Gastrocnemius medialis (tissue), 4 donors: ENCODE measurements around the gene GPR176. TPM values are rescaled to one million over a fixed set of nuclear protein-coding genes. Genes with fewer than 3 reads are reported as not detected.

Experiments used
- ATAC-seq, 2 donors: fragments of 150-250 bp; one replicate each; pipeline ENCODE4 v1.9.1; 2016
- DNase-seq, 2 donors: peaks; one replicate each; pipeline ENCODE4 v3.0.0-alpha.2; 2019
- H3K27ac ChIP-seq, 4 donors: fragments of 200-600 bp; sonication (generic); 1 replicate in 1 of 4; 2 replicates in 3 of 4; pipeline ENCODE4 v1.5.1; 2016 to 2018; ENCODE audit warnings: mild to moderate bottlenecking in 2 of 4, moderate library complexity in 1 of 4
- H3K27me3 ChIP-seq, 3 donors: fragments of 200-600 bp; sonication (generic) in 2 of 3; 1 replicate in 1 of 3; 2 replicates in 2 of 3; pipeline versions ENCODE4 v1.5.1 to v1.6.0; 2016 to 2019; ENCODE audit warnings: mild to moderate bottlenecking in 1 of 3, moderate library complexity in 1 of 3
- H3K36me3 ChIP-seq, 2 donors: fragments of 200-600 bp; sonication (generic) in 1 of 2; one replicate each; pipeline ENCODE4 v1.5.1; 2017 to 2018
- H3K4me1 ChIP-seq, 2 donors: fragments of 200-600 bp; sonication (generic) in 1 of 2; one replicate each; pipeline ENCODE4 v1.5.1; 2016 to 2017; ENCODE audit warnings: mild to moderate bottlenecking in 2 of 2
- H3K4me3 ChIP-seq, 4 donors: fragments of 200-600 bp; sonication (generic) in 3 of 4; 1 replicate in 1 of 4; 2 replicates in 3 of 4; pipeline ENCODE4 v1.5.1; 2016 to 2019; ENCODE audit warnings: mild to moderate bottlenecking in 2 of 4
- H3K9me3 ChIP-seq, 3 donors: fragments of 200-600 bp; sonication (generic) in 2 of 3; 1 replicate in 1 of 3; 2 replicates in 2 of 3; pipeline ENCODE4 v1.5.1; 2016 to 2019
- POLR2A ChIP-seq, 2 donors: fragments of 450-650 bp; IDR thresholded peaks; one replicate each; pipeline ENCODE4 v1.6.1; 2017; ENCODE audit warnings: antibody characterized with exemption in 2 of 2, mild to moderate bottlenecking in 2 of 2, moderate library complexity in 2 of 2
- in situ Hi-C, 4 donors: fragments of 200-750 bp; cut with MboI; loops; one replicate each; pipeline versions ENCODE4 v1.15.0 to v1.8.0; 2017; ENCODE audit warnings: low sequenced_read_pairs in 4 of 4
- intact Hi-C: fragments of 100-400 bp; cut with DNase I; formaldehyde crosslinking; loops from one replicate; pipeline ENCODE4 v1.15.1; 2023; ENCODE audit warnings: low total_unique reads
- total RNA-seq, 4 donors: library from RNA; depleted of rRNA; stranded (reverse); fragments of >200 nt; gene quantifications; one replicate each; pipeline versions ENCODE4 v1.1.0 to v1.2.3, GENCODE V29; 2016
- TF ChIP-seq, protein P1 (sequence below), 5 experiments: fragments of 450-650 bp in 3 of 5; fragments of 200-600 bp in 2 of 5; sonication (generic) in 2 of 5; IDR thresholded peaks in 4 of 5; conservative IDR thresholded peaks in 1 of 5; 1 replicate in 4 of 5; 2 replicates in 1 of 5; pipeline ENCODE4 v1.5.1; 2016 to 2019; ENCODE audit warnings: antibody characterized with exemption in 5 of 5, mild to moderate bottlenecking in 3 of 5, moderate library complexity in 3 of 5

Gene GPR176
- total RNA-seq, 4 donors from 2014 or later = 1.1 to 3.0 (median 1.7) TPM

GRCh38 chr15:39834256-39834655 is 85.8 kb downstream of the GPR176 start:
- no peak for DNase-seq
- no peak overlapping the region for H3K4me3 ChIP-seq
- no peaks in the 10 kb centered on the region for H3K4me1 ChIP-seq
- H3K27me3 ChIP-seq = no peaks in the 10 kb centered on the region
- no peaks in the 10 kb centered on the region for H3K36me3 ChIP-seq
- no peak for TF ChIP-seq POLR2A (IDR thresholded peaks at IDR 0.05)
- TF ChIP-seq, protein P1, sequence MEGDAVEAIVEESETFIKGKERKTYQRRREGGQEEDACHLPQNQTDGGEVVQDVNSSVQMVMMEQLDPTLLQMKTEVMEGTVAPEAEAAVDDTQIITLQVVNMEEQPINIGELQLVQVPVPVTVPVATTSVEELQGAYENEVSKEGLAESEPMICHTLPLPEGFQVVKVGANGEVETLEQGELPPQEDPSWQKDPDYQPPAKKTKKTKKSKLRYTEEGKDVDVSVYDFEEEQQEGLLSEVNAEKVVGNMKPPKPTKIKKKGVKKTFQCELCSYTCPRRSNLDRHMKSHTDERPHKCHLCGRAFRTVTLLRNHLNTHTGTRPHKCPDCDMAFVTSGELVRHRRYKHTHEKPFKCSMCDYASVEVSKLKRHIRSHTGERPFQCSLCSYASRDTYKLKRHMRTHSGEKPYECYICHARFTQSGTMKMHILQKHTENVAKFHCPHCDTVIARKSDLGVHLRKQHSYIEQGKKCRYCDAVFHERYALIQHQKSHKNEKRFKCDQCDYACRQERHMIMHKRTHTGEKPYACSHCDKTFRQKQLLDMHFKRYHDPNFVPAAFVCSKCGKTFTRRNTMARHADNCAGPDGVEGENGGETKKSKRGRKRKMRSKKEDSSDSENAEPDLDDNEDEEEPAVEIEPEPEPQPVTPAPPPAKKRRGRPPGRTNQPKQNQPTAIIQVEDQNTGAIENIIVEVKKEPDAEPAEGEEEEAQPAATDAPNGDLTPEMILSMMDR (IDR thresholded peaks at IDR 0.05 in 4 of 5, conservative IDR thresholded peaks at IDR 0.05 in 1 of 5) = no peak
- ATAC-seq = no peak
- no peaks in the 10 kb centered on the region for H3K9me3 ChIP-seq
- no peak overlapping the region for H3K27ac ChIP-seq
- intact Hi-C loops (no loop called here), in situ Hi-C loops (no loop called here)

GRCh38 chr15:39833515-39833981 is 86.5 kb downstream of the GPR176 start:
- TF ChIP-seq, protein P1 (IDR thresholded peaks at IDR 0.05 in 4 of 5, conservative IDR thresholded peaks at IDR 0.05 in 1 of 5) = no peak
- TF ChIP-seq POLR2A (IDR thresholded peaks at IDR 0.05) = no peak
- Histone ChIP-seq H3K27ac (no peak overlapping the region), H3K36me3 (no peaks in the 10 kb centered on the region), H3K4me3 (no peak overlapping the region), H3K4me1 (no peaks in the 10 kb centered on the region), H3K27me3 (no peaks in the 10 kb centered on the region), H3K9me3 (no peaks in the 10 kb centered on the region)
- in situ Hi-C loops (no loop called here), intact Hi-C loops (no loop called here)
- no peak for ATAC-seq
- no peak for DNase-seq

DNA sequence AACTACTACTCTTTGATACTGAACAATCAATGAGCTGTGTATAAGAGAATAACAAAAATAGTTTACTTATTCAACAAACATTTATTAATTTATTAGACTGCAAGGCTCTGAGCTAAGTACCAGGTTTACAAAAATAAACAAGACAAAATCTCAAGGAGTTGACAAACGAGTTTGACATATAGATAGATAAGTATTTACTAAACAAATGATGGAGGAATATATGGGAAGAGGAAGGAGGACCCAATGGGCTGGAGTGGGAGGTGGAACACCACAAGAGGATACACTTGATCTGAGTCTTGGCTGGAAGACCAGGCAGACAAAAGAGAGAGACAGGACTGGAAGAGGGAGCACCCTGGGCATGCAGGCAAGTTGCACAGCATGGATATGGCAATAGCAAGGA is 89.9 kb downstream of the GPR176 start:
- Histone ChIP-seq H3K27me3 (no peaks in the 10 kb centered on the region), H3K9me3 (no peaks in the 10 kb centered on the region), H3K36me3 (no peaks in the 10 kb centered on the region), H3K27ac (no peak overlapping the region), H3K4me1 (no peaks in the 10 kb centered on the region), H3K4me3 (no peak overlapping the region)
- ATAC-seq (no peak), DNase-seq (no peak)
- intact Hi-C loops = no loop called here
- in situ Hi-C loops = no loop called here
- TF ChIP-seq, protein P1 (IDR thresholded peaks at IDR 0.05 in 4 of 5, conservative IDR thresholded peaks at IDR 0.05 in 1 of 5) = no peak
- TF ChIP-seq POLR2A (IDR thresholded peaks at IDR 0.05) = no peak

GRCh38 chr15:39828374-39828931 is 91.6 kb downstream of the GPR176 start:
- Histone ChIP-seq H3K4me3 (no peak overlapping the region), H3K27me3 (no peaks in the 10 kb centered on the region), H3K27ac (peak overlapping the region in 1 of 4 donors; percentile 21), H3K9me3 (no peaks in the 10 kb centered on the region), H3K4me1 (no peaks in the 10 kb centered on the region), H3K36me3 (no peaks in the 10 kb centered on the region)
- DNase-seq (no peak), ATAC-seq (no peak)
- in situ Hi-C loops = no loop called here
- TF ChIP-seq, protein P1 (IDR thresholded peaks at IDR 0.05 in 4 of 5, conservative IDR thresholded peaks at IDR 0.05 in 1 of 5) = no peak
- TF ChIP-seq POLR2A (IDR thresholded peaks at IDR 0.05) = no peak
- intact Hi-C loops = no loop called here

DNA sequence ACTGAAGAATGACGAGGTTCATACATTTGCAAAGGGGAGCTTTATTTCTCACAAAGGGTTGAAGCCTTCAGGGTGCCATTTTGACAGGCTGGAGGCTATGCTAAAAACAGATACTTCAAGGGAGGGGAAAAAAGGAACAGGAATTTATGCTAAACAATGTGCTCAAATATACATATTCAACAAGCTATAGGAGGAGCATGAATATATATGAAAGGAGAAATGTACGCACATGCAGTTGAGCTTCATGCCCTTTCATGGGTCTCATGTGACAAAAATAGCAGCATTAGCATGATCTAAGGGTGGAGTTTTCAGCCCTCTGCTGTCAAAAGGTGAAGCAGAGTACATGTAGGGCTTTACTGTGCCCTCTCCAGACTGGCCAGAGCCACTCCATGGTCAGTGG is 93.1 kb downstream of the GPR176 start:
- in situ Hi-C loops = no loop called here

More for the DNA sequence above, 93.1 kb downstream of the GPR176 start:
- Histone ChIP-seq H3K27me3 (no peaks in the 10 kb centered on the region), H3K9me3 (no peaks in the 10 kb centered on the region), H3K27ac (no peak overlapping the region), H3K4me3 (no peak overlapping the region), H3K4me1 (no peaks in the 10 kb centered on the region), H3K36me3 (no peaks in the 10 kb centered on the region)
- ATAC-seq (no peak), DNase-seq (no peak)
- TF ChIP-seq, protein P1 (IDR thresholded peaks at IDR 0.05 in 4 of 5, conservative IDR thresholded peaks at IDR 0.05 in 1 of 5) = no peak
- no peak for TF ChIP-seq POLR2A (IDR thresholded peaks at IDR 0.05)
- intact Hi-C loops = no loop called here
